Measurements from ENCODE around the gene ADAMTS12. TPM values are rescaled to one million over a fixed set of nuclear protein-coding genes. Genes with fewer than 3 reads are reported as not detected.

Gene ADAMTS12
- total and polyA plus RNA-seq, 2 of the 8 experiments (the other 6 are each of a cell fraction or from before 2014, with no cell fraction given): 6.4 to 12.8 TPM

DNA sequence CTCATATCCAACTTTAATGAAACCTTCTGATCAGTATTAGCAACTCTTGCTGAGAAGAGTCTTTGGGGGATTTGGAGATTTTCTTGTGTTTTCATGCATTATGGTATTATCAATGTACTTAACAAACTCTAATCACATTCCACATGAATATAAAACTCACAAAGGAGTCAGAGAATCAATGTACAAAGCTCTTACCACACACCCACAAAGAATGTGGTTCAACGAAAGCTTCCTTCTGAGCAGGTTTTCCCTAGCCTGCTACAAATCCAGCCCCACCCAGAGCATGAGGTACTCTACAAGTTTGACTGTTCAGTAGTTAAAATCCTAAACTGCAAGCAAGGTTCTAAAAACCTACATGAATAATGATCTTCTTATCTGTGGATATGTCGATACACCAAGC, 240.9 kb downstream of the ADAMTS12 start (continued):
- TF ChIP-seq, protein P1, sequence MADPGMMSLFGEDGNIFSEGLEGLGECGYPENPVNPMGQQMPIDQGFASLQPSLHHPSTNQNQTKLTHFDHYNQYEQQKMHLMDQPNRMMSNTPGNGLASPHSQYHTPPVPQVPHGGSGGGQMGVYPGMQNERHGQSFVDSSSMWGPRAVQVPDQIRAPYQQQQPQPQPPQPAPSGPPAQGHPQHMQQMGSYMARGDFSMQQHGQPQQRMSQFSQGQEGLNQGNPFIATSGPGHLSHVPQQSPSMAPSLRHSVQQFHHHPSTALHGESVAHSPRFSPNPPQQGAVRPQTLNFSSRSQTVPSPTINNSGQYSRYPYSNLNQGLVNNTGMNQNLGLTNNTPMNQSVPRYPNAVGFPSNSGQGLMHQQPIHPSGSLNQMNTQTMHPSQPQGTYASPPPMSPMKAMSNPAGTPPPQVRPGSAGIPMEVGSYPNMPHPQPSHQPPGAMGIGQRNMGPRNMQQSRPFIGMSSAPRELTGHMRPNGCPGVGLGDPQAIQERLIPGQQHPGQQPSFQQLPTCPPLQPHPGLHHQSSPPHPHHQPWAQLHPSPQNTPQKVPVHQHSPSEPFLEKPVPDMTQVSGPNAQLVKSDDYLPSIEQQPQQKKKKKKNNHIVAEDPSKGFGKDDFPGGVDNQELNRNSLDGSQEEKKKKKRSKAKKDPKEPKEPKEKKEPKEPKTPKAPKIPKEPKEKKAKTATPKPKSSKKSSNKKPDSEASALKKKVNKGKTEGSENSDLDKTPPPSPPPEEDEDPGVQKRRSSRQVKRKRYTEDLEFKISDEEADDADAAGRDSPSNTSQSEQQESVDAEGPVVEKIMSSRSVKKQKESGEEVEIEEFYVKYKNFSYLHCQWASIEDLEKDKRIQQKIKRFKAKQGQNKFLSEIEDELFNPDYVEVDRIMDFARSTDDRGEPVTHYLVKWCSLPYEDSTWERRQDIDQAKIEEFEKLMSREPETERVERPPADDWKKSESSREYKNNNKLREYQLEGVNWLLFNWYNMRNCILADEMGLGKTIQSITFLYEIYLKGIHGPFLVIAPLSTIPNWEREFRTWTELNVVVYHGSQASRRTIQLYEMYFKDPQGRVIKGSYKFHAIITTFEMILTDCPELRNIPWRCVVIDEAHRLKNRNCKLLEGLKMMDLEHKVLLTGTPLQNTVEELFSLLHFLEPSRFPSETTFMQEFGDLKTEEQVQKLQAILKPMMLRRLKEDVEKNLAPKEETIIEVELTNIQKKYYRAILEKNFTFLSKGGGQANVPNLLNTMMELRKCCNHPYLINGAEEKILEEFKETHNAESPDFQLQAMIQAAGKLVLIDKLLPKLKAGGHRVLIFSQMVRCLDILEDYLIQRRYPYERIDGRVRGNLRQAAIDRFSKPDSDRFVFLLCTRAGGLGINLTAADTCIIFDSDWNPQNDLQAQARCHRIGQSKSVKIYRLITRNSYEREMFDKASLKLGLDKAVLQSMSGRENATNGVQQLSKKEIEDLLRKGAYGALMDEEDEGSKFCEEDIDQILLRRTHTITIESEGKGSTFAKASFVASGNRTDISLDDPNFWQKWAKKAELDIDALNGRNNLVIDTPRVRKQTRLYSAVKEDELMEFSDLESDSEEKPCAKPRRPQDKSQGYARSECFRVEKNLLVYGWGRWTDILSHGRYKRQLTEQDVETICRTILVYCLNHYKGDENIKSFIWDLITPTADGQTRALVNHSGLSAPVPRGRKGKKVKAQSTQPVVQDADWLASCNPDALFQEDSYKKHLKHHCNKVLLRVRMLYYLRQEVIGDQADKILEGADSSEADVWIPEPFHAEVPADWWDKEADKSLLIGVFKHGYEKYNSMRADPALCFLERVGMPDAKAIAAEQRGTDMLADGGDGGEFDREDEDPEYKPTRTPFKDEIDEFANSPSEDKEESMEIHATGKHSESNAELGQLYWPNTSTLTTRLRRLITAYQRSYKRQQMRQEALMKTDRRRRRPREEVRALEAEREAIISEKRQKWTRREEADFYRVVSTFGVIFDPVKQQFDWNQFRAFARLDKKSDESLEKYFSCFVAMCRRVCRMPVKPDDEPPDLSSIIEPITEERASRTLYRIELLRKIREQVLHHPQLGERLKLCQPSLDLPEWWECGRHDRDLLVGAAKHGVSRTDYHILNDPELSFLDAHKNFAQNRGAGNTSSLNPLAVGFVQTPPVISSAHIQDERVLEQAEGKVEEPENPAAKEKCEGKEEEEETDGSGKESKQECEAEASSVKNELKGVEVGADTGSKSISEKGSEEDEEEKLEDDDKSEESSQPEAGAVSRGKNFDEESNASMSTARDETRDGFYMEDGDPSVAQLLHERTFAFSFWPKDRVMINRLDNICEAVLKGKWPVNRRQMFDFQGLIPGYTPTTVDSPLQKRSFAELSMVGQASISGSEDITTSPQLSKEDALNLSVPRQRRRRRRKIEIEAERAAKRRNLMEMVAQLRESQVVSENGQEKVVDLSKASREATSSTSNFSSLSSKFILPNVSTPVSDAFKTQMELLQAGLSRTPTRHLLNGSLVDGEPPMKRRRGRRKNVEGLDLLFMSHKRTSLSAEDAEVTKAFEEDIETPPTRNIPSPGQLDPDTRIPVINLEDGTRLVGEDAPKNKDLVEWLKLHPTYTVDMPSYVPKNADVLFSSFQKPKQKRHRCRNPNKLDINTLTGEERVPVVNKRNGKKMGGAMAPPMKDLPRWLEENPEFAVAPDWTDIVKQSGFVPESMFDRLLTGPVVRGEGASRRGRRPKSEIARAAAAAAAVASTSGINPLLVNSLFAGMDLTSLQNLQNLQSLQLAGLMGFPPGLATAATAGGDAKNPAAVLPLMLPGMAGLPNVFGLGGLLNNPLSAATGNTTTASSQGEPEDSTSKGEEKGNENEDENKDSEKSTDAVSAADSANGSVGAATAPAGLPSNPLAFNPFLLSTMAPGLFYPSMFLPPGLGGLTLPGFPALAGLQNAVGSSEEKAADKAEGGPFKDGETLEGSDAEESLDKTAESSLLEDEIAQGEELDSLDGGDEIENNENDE (IDR thresholded peaks at IDR 0.05; ENCODE audit: insufficient replicate concordance, low read length): no peak

Measured in H1 (cell line).